ENCODE results near the gene RNASEH2B.

The RNASEH2B gene

GRCh38 chr13:50974268-50974667 lies 64.7 kb downstream of the RNASEH2B start:
- Histone ChIP-seq H3K27ac (ENCODE audit: low read depth, low read length) (no peak overlapping the region), H3K9me3 (ENCODE audit: insufficient read depth, low read depth, low read length) (no peaks in the 10 kb centered on the region), H3K4me3 (ENCODE audit: low read length) (no peak overlapping the region), H3K9ac (ENCODE audit: low read depth, low read length) (no peak overlapping the region), H3K27me3 (ENCODE audit: insufficient read depth, low read length) (no peaks in the 10 kb centered on the region), H3K4me1 (ENCODE audit: insufficient read depth, low read length) (no peaks in the 10 kb centered on the region), H3K36me3 (ENCODE audit: insufficient read depth, low read length) (no peaks in the 10 kb centered on the region)
- 94% methylated on average over 3 of the region's 3 CpGs for WGBS

- Histone ChIP-seq H3K4me3 (ENCODE audit: low read length) (no peak overlapping the region), H3K9ac (ENCODE audit: low read depth, low read length) (no peak overlapping the region), H3K27ac (ENCODE audit: low read depth, low read length) (no peak overlapping the region), H3K36me3 (ENCODE audit: insufficient read depth, low read length) (no peaks in the 10 kb centered on the region), H3K9me3 (ENCODE audit: insufficient read depth, low read depth, low read length) (no peaks in the 10 kb centered on the region), H3K4me1 (ENCODE audit: insufficient read depth, low read length) (no peaks in the 10 kb centered on the region), H3K27me3 (ENCODE audit: insufficient read depth, low read length) (no peaks in the 10 kb centered on the region)
These were observed 69.6 kb downstream of the RNASEH2B start for GRCh38 chr13:50979187-50979586.

GRCh38 chr13:50981686-50982085 lies 72.1 kb downstream of the RNASEH2B start:
- H3K9ac ChIP-seq (ENCODE audit: low read depth, low read length) = no peak overlapping the region
- no peaks in the 10 kb centered on the region for H3K4me1 ChIP-seq (ENCODE audit: insufficient read depth, low read length)
- H3K27ac ChIP-seq (ENCODE audit: low read depth, low read length) = no peak overlapping the region
- no peaks in the 10 kb centered on the region for H3K9me3 ChIP-seq (ENCODE audit: insufficient read depth, low read depth, low read length)
- H3K27me3 ChIP-seq (ENCODE audit: insufficient read depth, low read length) = no peaks in the 10 kb centered on the region
- 0 out of 2 replicates have a peak overlapping the region, but pooled peaks have one; percentile 26 for H3K4me3 ChIP-seq (ENCODE audit: low read length)
- WGBS = 94% methylated on average over 2 of the region's 4 CpGs
- H3K36me3 ChIP-seq (ENCODE audit: insufficient read depth, low read length) = no peaks in the 10 kb centered on the region

DNA sequence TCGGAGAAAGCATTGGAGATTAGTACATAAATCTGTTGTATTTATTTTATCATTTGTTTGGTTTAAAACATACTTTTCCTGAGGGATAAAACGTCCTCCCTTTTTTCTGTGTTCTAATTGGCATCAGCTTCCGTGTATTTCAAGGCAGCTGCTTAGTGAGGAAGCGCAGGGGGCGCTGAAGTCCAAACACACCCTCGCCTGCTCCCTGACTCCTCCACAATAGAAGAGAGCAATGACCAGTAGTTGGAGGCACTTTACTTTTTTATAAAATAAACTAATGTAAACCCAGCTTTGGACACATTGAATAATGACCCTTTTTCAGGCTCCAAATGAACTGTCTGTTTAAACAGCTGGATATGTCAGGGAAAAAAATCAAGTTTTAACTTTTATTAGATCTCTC lies 79.9 kb downstream of the RNASEH2B start:
- Histone ChIP-seq H3K4me1 (ENCODE audit: insufficient read depth, low read length) (peaks cover 31% of the 10 kb centered on the region), H3K27me3 (ENCODE audit: insufficient read depth, low read length) (peaks cover 6% of the 10 kb centered on the region; the same call in 1 of the 2 replicates), H3K9ac (ENCODE audit: low read depth, low read length) (no peak overlapping the region), H3K9me3 (ENCODE audit: insufficient read depth, low read depth, low read length) (no peaks in the 10 kb centered on the region), H3K36me3 (ENCODE audit: insufficient read depth, low read length) (no peaks in the 10 kb centered on the region), H3K4me3 (ENCODE audit: low read length) (no peak overlapping the region), H3K27ac (ENCODE audit: low read depth, low read length) (no peak overlapping the region)
- WGBS = 49% methylated on average over 6 of the region's 6 CpGs

GRCh38 chr13:50990065-50990817 lies 80.7 kb downstream of the RNASEH2B start:
- 42% methylated on average over 10 of the region's 11 CpGs for WGBS
- Histone ChIP-seq H3K4me3 (ENCODE audit: low read length) (peak overlapping the region; percentile 16; the same call in 1 of the 2 replicates), H3K36me3 (ENCODE audit: insufficient read depth, low read length) (no peaks in the 10 kb centered on the region), H3K4me1 (ENCODE audit: insufficient read depth, low read length) (peaks cover 35% of the 10 kb centered on the region), H3K27me3 (ENCODE audit: insufficient read depth, low read length) (peaks cover 6% of the 10 kb centered on the region; the same call in 1 of the 2 replicates), H3K27ac (ENCODE audit: low read depth, low read length) (no peak overlapping the region), H3K9me3 (ENCODE audit: insufficient read depth, low read depth, low read length) (no peaks in the 10 kb centered on the region), H3K9ac (ENCODE audit: low read depth, low read length) (no peak overlapping the region)

GRCh38 chr13:50990818-50991506 lies 81.4 kb downstream of the RNASEH2B start:
- Histone ChIP-seq H3K27ac (ENCODE audit: low read depth, low read length) (no peak overlapping the region), H3K36me3 (ENCODE audit: insufficient read depth, low read length) (no peaks in the 10 kb centered on the region), H3K9ac (ENCODE audit: low read depth, low read length) (peak overlapping the region; percentile 28; the same call in 1 of the 2 replicates), H3K9me3 (ENCODE audit: insufficient read depth, low read depth, low read length) (no peaks in the 10 kb centered on the region), H3K27me3 (ENCODE audit: insufficient read depth, low read length) (peaks cover 6% of the 10 kb centered on the region; the same call in 1 of the 2 replicates), H3K4me1 (ENCODE audit: insufficient read depth, low read length) (peaks cover 35% of the 10 kb centered on the region), H3K4me3 (ENCODE audit: low read length) (peak overlapping the region; percentile 16; the same call in 1 of the 2 replicates)
- WGBS = 45% methylated on average over 19 of the region's 22 CpGs

- Histone ChIP-seq H3K27me3 (ENCODE audit: insufficient read depth, low read length) (peaks cover 6% of the 10 kb centered on the region; the same call in 1 of the 2 replicates), H3K9me3 (ENCODE audit: insufficient read depth, low read depth, low read length) (no peaks in the 10 kb centered on the region), H3K36me3 (ENCODE audit: insufficient read depth, low read length) (no peaks in the 10 kb centered on the region), H3K4me1 (ENCODE audit: insufficient read depth, low read length) (peaks cover 35% of the 10 kb centered on the region), H3K27ac (ENCODE audit: low read depth, low read length) (no peak overlapping the region), H3K9ac (ENCODE audit: low read depth, low read length) (0 out of 2 replicates have a peak overlapping the region, but pooled peaks have one; percentile 28), H3K4me3 (ENCODE audit: low read length) (no peak overlapping the region)
- WGBS = 87% methylated on average over 6 of the region's 6 CpGs
These were observed 82.3 kb downstream of the RNASEH2B start for GRCh38 chr13:50991579-50992521.

DNA sequence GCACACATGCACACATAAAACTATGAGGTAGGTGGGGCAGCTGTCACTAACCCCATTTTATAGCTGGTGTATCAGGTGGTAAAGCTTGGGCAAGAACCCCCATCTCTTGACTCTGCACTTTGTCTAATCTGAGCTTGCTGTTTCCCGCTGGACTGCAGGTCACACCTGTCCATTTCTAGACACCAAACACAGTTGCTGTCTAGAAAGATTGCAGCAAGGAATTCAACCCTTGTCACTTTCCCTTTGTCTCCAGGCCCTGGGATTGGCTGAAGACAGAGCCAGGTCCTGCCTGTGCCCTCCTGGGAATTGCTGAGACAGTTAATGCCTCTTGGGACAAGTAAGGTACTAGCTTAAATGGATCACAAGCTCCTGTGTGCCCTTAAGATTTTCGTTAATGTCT lies 83.8 kb downstream of the RNASEH2B start:
- WGBS = 93% methylated on average over 2 of the region's 2 CpGs
- no peak overlapping the region for H3K27ac ChIP-seq (ENCODE audit: low read depth, low read length)
- no peak overlapping the region for H3K4me3 ChIP-seq (ENCODE audit: low read length)
- peaks cover 35% of the 10 kb centered on the region for H3K4me1 ChIP-seq (ENCODE audit: insufficient read depth, low read length)
- H3K9me3 ChIP-seq (ENCODE audit: insufficient read depth, low read depth, low read length) = no peaks in the 10 kb centered on the region
- no peaks in the 10 kb centered on the region for H3K36me3 ChIP-seq (ENCODE audit: insufficient read depth, low read length)
- H3K9ac ChIP-seq (ENCODE audit: low read depth, low read length) = no peak overlapping the region
- H3K27me3 ChIP-seq (ENCODE audit: insufficient read depth, low read length) = peaks cover 6% of the 10 kb centered on the region; the same call in 1 of the 2 replicates

DNA sequence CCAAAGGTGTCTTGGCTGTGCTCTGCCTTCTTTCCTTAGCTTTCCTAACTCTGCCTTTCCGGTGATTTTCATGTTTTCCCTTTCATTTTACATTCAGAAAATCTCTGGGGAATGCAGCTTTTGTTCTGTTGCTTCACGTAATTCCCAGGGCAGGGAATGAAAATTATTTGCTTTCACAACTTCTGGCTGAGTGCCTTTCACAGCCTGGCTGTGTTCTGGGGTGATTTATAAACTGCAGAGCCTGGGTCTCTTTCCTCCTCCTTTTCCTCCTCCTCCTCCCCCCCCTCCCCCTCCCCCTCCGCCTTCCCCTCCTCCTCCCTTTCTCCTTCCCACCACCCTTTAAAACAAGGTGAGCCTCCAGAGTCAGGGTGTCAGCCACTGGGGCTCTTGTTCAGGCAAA lies 84.3 kb downstream of the RNASEH2B start:
- Histone ChIP-seq H3K27ac (ENCODE audit: low read depth, low read length) (no peak overlapping the region), H3K36me3 (ENCODE audit: insufficient read depth, low read length) (no peaks in the 10 kb centered on the region), H3K9me3 (ENCODE audit: insufficient read depth, low read depth, low read length) (no peaks in the 10 kb centered on the region), H3K9ac (ENCODE audit: low read depth, low read length) (no peak overlapping the region), H3K4me1 (ENCODE audit: insufficient read depth, low read length) (peaks cover 34% of the 10 kb centered on the region), H3K4me3 (ENCODE audit: low read length) (no peak overlapping the region), H3K27me3 (ENCODE audit: insufficient read depth, low read length) (peaks cover 6% of the 10 kb centered on the region; the same call in 1 of the 2 replicates)
- WGBS = 66% methylated on average over 2 of the region's 3 CpGs

- Histone ChIP-seq H3K9ac (ENCODE audit: low read depth, low read length) (no peak overlapping the region), H3K9me3 (ENCODE audit: insufficient read depth, low read depth, low read length) (no peaks in the 10 kb centered on the region), H3K4me1 (ENCODE audit: insufficient read depth, low read length) (peaks cover 30% of the 10 kb centered on the region), H3K36me3 (ENCODE audit: insufficient read depth, low read length) (no peaks in the 10 kb centered on the region), H3K27me3 (ENCODE audit: insufficient read depth, low read length) (peaks cover 6% of the 10 kb centered on the region; the same call in 1 of the 2 replicates), H3K27ac (ENCODE audit: low read depth, low read length) (no peak overlapping the region), H3K4me3 (ENCODE audit: low read length) (no peak overlapping the region)
- WGBS = 70% methylated on average over 9 of the region's 9 CpGs
These were observed 85.1 kb downstream of the RNASEH2B start for GRCh38 chr13:50994651-50995050.

Measured in HUES64 (cell line).